GM12873 (cell line): Measurements from ENCODE around the gene NEIL1.

Experiments
- CTCF ChIP-seq: IDR thresholded peaks from 2 replicates; pipeline ENCODE4 v1.5.1; 2012; ENCODE audit warnings: low read depth, mild to moderate bottlenecking, moderate library complexity, low read length, control low read depth; ENCODE audit not compliant: insufficient read depth; ENCODE audit errors: missing control alignments

Gene NEIL1

GRCh38 chr15:75335313-75335704 lies 11.5 kb upstream of the NEIL1 start:
- TF ChIP-seq CTCF = no peak

- TF ChIP-seq CTCF = no peak
Observed at GRCh38 chr15:75335705-75336355, 11.0 kb upstream of the NEIL1 start, which contains the start of gene COMMD4. TSS of gene COMMD4 (plus strand) at chr15:75336063. CDS start at chr15:75336090, 27 bp downstream.

GRCh38 chr15:75338661-75339240 lies 8.1 kb upstream of the NEIL1 start:
- TF ChIP-seq CTCF = no peak

- no peak for TF ChIP-seq CTCF
Observed at GRCh38 chr15:75339531-75340240, 7.2 kb upstream of the NEIL1 start.

- TF ChIP-seq CTCF = no peak
Observed at GRCh38 chr15:75342221-75342620, 4.6 kb upstream of the NEIL1 start.

GRCh38 chr15:75347222-75348033 lies 589 bp downstream of the NEIL1 start:
- TF ChIP-seq CTCF = no peak
